Keratinocyte (primary cell): ENCODE measurements around the gene OTOG. TPM values are rescaled to one million over a fixed set of nuclear protein-coding genes. Genes with fewer than 3 reads are reported as not detected.

Experiments used
- DNase-seq: peaks from one replicate; pipeline ENCODE4 v3.0.0-alpha.2; 2011; ENCODE audit warnings: low read depth, missing footprints, low spot score
- FAIRE-seq: peaks from 2 replicates; lab custom pipeline; 2011; peaks lifted over from hg19 to GRCh38; lab: Jason Lieb, UNC
- H2AFZ ChIP-seq: 2 replicates; pipeline ENCODE4 v1.6.0; 2012; ENCODE audit warnings: low read length, control low read depth, inconsistent platforms; ENCODE audit not compliant: control insufficient read depth
- H3K27ac ChIP-seq: 2 replicates; pipeline ENCODE4 v1.5.1; 2011; ENCODE audit warnings: low read length; ENCODE audit not compliant: control insufficient read depth, insufficient read depth
- H3K27me3 ChIP-seq: 3 replicates; pipeline ENCODE4 v1.6.0; 2011; ENCODE audit warnings: low read length; ENCODE audit not compliant: control insufficient read depth, insufficient read depth; ENCODE audit errors: extremely low read depth
- H3K36me3 ChIP-seq, 2 experiments: 2 replicates in 1 of 2; 3 replicates in 1 of 2; pipeline ENCODE4 v1.5.1; 2011; ENCODE audit warnings: low read length in 2 of 2, mild to moderate bottlenecking in 1 of 2; ENCODE audit not compliant: control insufficient read depth in 2 of 2, insufficient read depth in 2 of 2; ENCODE audit errors: extremely low read depth in 1 of 2
- H3K4me1 ChIP-seq: 3 replicates; pipeline ENCODE4 v1.5.1; 2011; ENCODE audit warnings: low read length; ENCODE audit not compliant: control insufficient read depth, insufficient read depth; ENCODE audit errors: extremely low read depth
- H3K4me2 ChIP-seq: 3 replicates; pipeline ENCODE4 v1.6.0; 2011; ENCODE audit warnings: low read depth, low read length; ENCODE audit not compliant: control insufficient read depth, insufficient read depth; ENCODE audit errors: extremely low read depth
- H3K4me3 ChIP-seq, 3 experiments: fragments of 200-600 bp in 1 of 3; sonication (generic) in 1 of 3; 2 replicates in 2 of 3; 3 replicates in 1 of 3; pipeline ENCODE4 v1.5.1; 2011 to 2016; ENCODE audit warnings: low read length in 3 of 3, mild to moderate bottlenecking in 3 of 3, control low read depth in 2 of 3, inconsistent platforms in 1 of 3, low read depth in 1 of 3, mixed read lengths in 1 of 3, mixed run types in 1 of 3, moderate library complexity in 1 of 3; ENCODE audit not compliant: control insufficient read depth in 2 of 3, insufficient read depth in 2 of 3; ENCODE audit errors: extremely low read depth in 1 of 3
- H3K79me2 ChIP-seq: 2 replicates; pipeline ENCODE4 v1.6.0; 2012; ENCODE audit warnings: low read length; ENCODE audit not compliant: control insufficient read depth, insufficient read depth
- H3K9ac ChIP-seq: 3 replicates; pipeline ENCODE4 v1.6.0; 2011; ENCODE audit warnings: low read length; ENCODE audit not compliant: control insufficient read depth, insufficient read depth; ENCODE audit errors: extremely low read depth
- H3K9me1 ChIP-seq: 3 replicates; pipeline ENCODE4 v1.6.0; 2011; ENCODE audit warnings: low read length; ENCODE audit not compliant: control insufficient read depth, insufficient read depth; ENCODE audit errors: extremely low read depth
- H3K9me3 ChIP-seq: 2 replicates; pipeline ENCODE4 v1.5.1; 2012; ENCODE audit warnings: low read depth, low read length; ENCODE audit not compliant: control insufficient read depth
- H4K20me1 ChIP-seq: 3 replicates; pipeline ENCODE4 v1.6.0; 2011; ENCODE audit warnings: low read length; ENCODE audit not compliant: control insufficient read depth, insufficient read depth; ENCODE audit errors: extremely low read depth
- CTCF ChIP-seq, 3 experiments: IDR thresholded peaks in 1 of 3; conservative IDR thresholded peaks in 1 of 3; optimal IDR thresholded peaks in 1 of 3; 2 replicates in 2 of 3; 3 replicates in 1 of 3; pipeline versions ENCODE3 to v1.5.1; 2011; ENCODE audit warnings: low read length in 3 of 3, mild to moderate bottlenecking in 3 of 3, moderate library complexity in 2 of 3, control low read depth in 1 of 3, inconsistent platforms in 1 of 3; ENCODE audit not compliant: insufficient read depth in 2 of 3; ENCODE audit errors: extremely low read depth in 1 of 3
- EZH2 ChIP-seq: IDR thresholded peaks from one replicate; pipeline ENCODE4 v1.6.1; 2012; ENCODE audit warnings: inconsistent platforms, mild to moderate bottlenecking, low read length, moderate library complexity
- dilution Hi-C: fragments of 300-500 bp; cut with MboI; formaldehyde crosslinking; loops from one replicate; pipeline ENCODE4 v1.7.0; 2020; ENCODE audit warnings: low sequenced_read_pairs; ENCODE audit not compliant: extremely low pct_ligation_motif_present
- polyA plus RNA-seq, 5 experiments: library from polyadenylated mRNA; depleted of rRNA in 3 of 5; stranded (reverse) in 3 of 5; stranded (forward) in 1 of 5; unstranded in 1 of 5; fragments of >200 nt; gene quantifications; 1 replicate in 1 of 5; 2 replicates in 3 of 5; 3 replicates in 1 of 5; pipeline versions ENCODE4 v1.2.1 to v1.2.3, GENCODE V29; 2011 to 2012; ENCODE audit warnings: missing spikeins in 2 of 5, low read depth in 1 of 5, low replicate concordance in 1 of 5

OTOG gene
- polyA plus RNA-seq, 1 donor (not counting 4 experiments of a cell fraction or from before 2014, with no cell fraction given): not detected

DNA sequence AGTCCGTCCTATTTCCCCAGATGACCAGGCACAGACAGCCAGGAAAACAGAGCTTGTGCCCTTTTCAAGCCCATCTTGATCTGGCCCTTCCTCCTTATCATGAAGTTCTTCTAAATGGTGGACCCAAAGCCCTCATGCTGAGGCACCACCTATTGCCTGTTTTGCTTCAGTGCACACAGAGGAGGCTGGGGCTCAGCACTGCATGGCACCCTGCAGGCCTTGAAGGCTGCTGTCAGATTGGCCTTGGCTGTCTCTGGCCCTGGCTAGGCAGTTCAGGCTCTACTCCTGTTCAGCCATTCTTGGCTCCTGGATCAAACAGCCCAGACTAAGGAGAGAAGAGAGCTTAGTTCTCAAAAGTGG lies 49.2 kb downstream of the OTOG start:
- no peak for FAIRE-seq
- no peaks in the 10 kb centered on the region for H3K9me1 ChIP-seq
- dilution Hi-C loops: no loop called here
- H3K9me3 ChIP-seq: no peaks in the 10 kb centered on the region
- H3K27ac ChIP-seq: no peak overlapping the region
- no peak overlapping the region for H3K4me3 ChIP-seq
- H4K20me1 ChIP-seq: peaks cover 4% of the 10 kb centered on the region
- H3K79me2 ChIP-seq: no peaks in the 10 kb centered on the region
- H3K36me3 ChIP-seq: no peaks in the 10 kb centered on the region
- peaks cover 4% of the 10 kb centered on the region for H3K27me3 ChIP-seq
- H3K4me2 ChIP-seq: no peak overlapping the region
- DNase-seq: no peak
- H2AFZ ChIP-seq: no peak overlapping the region
- no peak overlapping the region for H3K9ac ChIP-seq
- H3K4me1 ChIP-seq: no peaks in the 10 kb centered on the region
- TF ChIP-seq CTCF (optimal IDR thresholded peaks at IDR 0.05 in 1 of 3, IDR thresholded peaks at IDR 0.05 in 1 of 3, conservative IDR thresholded peaks at IDR 0.05 in 1 of 3; ENCODE audit: extremely low read depth in 1 of 3, insufficient read depth in 2 of 3, low read length in 3 of 3): no peak
- TF ChIP-seq EZH2: no peak

DNA sequence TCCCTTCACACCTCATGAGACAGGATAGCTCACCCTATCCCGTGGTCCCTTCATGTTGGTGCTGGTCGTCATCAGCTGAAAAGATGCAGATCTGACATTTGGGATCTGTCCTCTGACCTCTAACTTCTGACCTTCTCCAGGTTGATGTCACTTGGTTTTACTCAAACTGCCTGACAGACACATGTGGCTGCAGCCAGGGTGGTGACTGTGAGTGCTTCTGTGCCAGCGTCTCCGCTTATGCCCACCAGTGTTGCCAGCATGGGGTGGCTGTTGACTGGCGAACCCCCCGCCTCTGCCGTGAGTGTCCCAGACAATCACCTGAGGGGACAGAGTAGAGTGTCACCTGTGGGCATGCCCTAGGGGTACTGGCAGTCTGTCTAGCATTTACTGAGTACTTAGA lies 49.7 kb downstream of the OTOG start:
- FAIRE-seq (no peak), DNase-seq (no peak)
- Histone ChIP-seq H3K79me2 (no peaks in the 10 kb centered on the region), H3K9me3 (no peaks in the 10 kb centered on the region), H2AFZ (no peak overlapping the region), H3K9ac (no peak overlapping the region), H3K4me3 (no peak overlapping the region), H3K9me1 (no peaks in the 10 kb centered on the region), H3K36me3 (no peaks in the 10 kb centered on the region), H3K4me1 (no peaks in the 10 kb centered on the region), H3K27me3 (no peaks in the 10 kb centered on the region), H3K4me2 (no peak overlapping the region), H4K20me1 (peaks cover 4% of the 10 kb centered on the region), H3K27ac (no peak overlapping the region)
- no peak for TF ChIP-seq EZH2
- dilution Hi-C loops: no loop called here

- H3K9me3 ChIP-seq: no peaks in the 10 kb centered on the region
- dilution Hi-C loops: no loop called here
- H4K20me1 ChIP-seq: peaks cover 4% of the 10 kb centered on the region
- TF ChIP-seq EZH2: no peak
- TF ChIP-seq CTCF (optimal IDR thresholded peaks at IDR 0.05 in 1 of 3, IDR thresholded peaks at IDR 0.05 in 1 of 3, conservative IDR thresholded peaks at IDR 0.05 in 1 of 3; ENCODE audit: extremely low read depth in 1 of 3, insufficient read depth in 2 of 3, low read length in 3 of 3): no peak
- H3K9me1 ChIP-seq: no peaks in the 10 kb centered on the region
- H3K27ac ChIP-seq: no peak overlapping the region
- no peaks in the 10 kb centered on the region for H3K4me1 ChIP-seq
- no peaks in the 10 kb centered on the region for H3K79me2 ChIP-seq
- FAIRE-seq (no peak), DNase-seq (no peak)
- no peak overlapping the region for H3K4me2 ChIP-seq
- no peaks in the 10 kb centered on the region for H3K36me3 ChIP-seq
- no peak overlapping the region for H3K4me3 ChIP-seq
- no peak overlapping the region for H3K9ac ChIP-seq
- H2AFZ ChIP-seq: no peak overlapping the region
- no peaks in the 10 kb centered on the region for H3K27me3 ChIP-seq
These were observed 50.7 kb downstream of the OTOG start for GRCh38 chr11:17597770-17598169.
